Purkinje cell (primary cell): ENCODE measurements around the gene OR52N2. TPM values are rescaled to one million over a fixed set of nuclear protein-coding genes. Genes with fewer than 3 reads are reported as not detected.

ENCODE experiments used
- polyA plus RNA-seq: library from polyadenylated mRNA; unstranded; fragments of >200 nt; fragmentation: Nextera tagmentation; gene quantifications from 2 replicates; pipeline ENCODE4 v1.2.1, GENCODE V29; 2014

Gene OR52N2
- not detected in 2 replicates for polyA plus RNA-seq

DNA sequence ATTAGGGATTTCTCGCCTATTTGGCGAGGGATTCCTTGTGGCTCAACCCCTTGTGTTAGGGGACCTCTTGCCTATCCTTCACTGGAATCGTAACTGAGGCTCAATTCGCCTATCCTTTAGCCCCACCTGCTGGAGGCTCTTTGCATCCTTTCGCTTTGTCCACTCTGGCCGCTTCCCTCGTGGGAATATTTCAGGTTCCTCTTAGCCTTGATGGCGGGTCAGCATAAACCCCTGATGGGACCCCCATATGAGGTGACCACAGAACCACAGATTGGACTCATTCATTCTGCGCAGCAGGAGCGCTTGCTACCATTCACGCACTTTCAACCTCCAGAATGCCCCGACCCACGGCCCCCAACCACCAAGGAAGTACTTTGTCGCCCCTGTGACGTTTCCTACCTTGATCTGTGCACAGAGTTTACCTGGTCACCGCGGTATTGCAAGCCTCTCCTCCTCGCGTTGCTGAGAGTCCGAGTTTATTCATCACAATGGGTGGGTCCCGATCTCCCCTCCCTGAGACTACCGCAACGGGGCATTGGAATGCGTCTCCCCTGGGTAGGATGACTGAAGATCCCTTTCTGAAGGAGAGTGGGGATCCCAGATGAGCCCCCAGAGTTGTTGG is at the start of gene OR52N2:
Gene OR52N2, plus strand, starts transcription at position 425 of the 622 bp plus-strand sequence. CDS start 11,412 bp downstream, outside the sequence.

DNA sequence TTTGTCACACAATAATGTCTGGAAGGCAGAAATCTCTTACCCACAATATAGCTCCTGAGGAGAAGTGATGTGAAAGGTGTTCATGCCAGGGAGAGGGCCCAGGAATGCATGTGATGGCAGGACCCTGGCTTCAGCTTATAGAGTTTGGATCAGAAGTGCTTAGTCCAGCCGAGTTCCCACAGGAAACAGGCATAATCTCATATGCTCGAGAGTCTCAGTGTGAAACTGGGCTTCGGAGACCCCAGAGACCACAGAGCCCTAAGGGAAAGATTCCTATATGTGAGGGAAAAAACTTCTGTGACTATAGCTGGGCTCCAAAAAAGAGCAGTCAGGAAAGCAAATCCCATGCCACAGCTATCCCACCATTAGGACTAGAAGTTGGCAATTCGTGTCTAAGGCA is 25.5 kb upstream of the OR52N2 start, which contains the start of gene OR52N5:
Gene OR52N5, minus strand, starts transcription at position 101 of the 400 bp plus-strand sequence. CDS start 4,721 bp downstream, outside the sequence.

DNA sequence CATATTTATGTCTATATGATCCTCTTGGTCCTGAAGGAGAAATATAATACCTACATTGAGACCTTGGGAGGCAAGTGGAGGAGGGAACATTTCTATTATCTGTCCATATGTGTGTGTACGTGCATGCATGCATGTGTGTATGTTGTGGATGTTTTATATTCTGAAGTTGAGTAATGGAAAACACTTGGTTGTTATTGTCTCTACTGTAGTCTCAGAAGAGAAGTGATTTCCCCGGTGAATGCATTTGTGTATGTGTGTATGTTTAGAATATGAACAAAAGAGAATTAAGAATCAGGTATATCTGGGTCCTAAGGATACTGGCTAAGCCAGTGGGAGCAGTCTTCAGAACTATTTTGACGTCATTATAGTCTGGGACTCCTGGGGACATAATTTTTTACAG is 17.6 kb upstream of the OR52N2 start, which contains the start of gene OR52N1:
Gene OR52N1, minus strand, starts transcription at position 101 of the 400 bp plus-strand sequence. CDS start 2,449 bp downstream, outside the sequence.

DNA sequence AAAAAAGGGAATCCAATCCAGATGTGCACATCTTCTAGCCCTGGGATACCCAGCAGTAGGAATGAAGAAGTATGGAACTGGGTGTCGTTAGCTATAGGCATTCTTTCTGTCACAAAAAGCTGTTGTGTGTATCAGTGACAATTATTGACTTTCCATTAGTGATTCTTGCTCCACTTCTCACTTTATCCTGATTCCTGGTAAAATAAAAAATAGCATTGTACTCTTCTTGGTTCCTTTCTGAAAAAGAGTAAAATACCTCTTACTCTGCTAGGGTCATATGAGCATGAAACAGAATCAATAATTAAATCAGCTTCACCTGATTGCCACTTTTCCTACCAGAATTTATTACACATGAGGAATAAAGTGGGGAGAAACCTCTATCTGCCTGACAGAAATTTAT is 33.1 kb downstream of the OR52N2 start, which contains the start of gene OR52E6:
Gene OR52E6, minus strand, starts transcription at position 101 of the 400 bp plus-strand sequence. Its CDS starts 0 bp downstream, at position 101.

DNA sequence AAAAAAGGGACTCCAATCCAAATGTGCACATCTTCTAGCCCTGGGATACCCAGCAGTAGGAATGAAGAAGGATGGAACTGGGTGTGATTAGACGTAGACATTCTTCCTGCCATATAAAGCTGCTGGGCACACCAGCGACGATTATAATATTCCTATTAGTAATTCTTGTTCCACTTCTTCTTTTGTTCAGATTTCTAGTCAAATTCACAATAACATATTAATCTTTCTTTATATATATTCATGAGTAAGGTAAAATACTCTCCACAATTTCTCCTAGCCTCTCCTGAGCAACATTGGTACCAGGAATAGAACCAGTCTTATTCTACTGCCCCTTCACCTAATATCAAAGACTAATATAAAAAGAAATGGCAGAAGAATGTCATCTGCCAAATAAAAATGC is 48.9 kb downstream of the OR52N2 start, which contains the start of gene OR52E8:
Gene OR52E8, minus strand, starts transcription at position 101 of the 400 bp plus-strand sequence. Its CDS starts 0 bp downstream, at position 101.

Other genes with a start within 250 kb of the OR52N2 start
- gene OR52B6, start 228.0 kb upstream of the OR52N2 start, polyA plus RNA-seq: not detected in 2 replicates
- 0.38 TPM in 1 of 2 replicates, not detected in the other for gene TRIM6, start 212.3 kb upstream of the OR52N2 start, polyA plus RNA-seq
- not detected in 2 replicates for gene TRIM34, start 183.9 kb upstream of the OR52N2 start, polyA plus RNA-seq
- gene TRIM5, start 123.8 kb upstream of the OR52N2 start, polyA plus RNA-seq: 0.56 and 4.4 TPM in 2 replicates
- gene TRIM22, start 119.1 kb upstream of the OR52N2 start, polyA plus RNA-seq: 1.2 TPM in 1 of 2 replicates, not detected in the other
- gene OR56B1, start 72.5 kb upstream of the OR52N2 start, polyA plus RNA-seq: not detected in 2 replicates
- gene OR52N4, start 54.7 kb upstream of the OR52N2 start, polyA plus RNA-seq: not detected in 2 replicates
- not detected in 2 replicates for gene OR52N5, start 25.6 kb upstream of the OR52N2 start, polyA plus RNA-seq
- not detected in 2 replicates for gene OR52N1, start 17.7 kb upstream of the OR52N2 start, polyA plus RNA-seq
- gene OR52E6, start 33.0 kb downstream of the OR52N2 start, polyA plus RNA-seq: not detected in 2 replicates
- gene OR52E8, start 48.8 kb downstream of the OR52N2 start, polyA plus RNA-seq: not detected in 2 replicates
- not detected in 2 replicates for gene OR52E4, start 71.7 kb downstream of the OR52N2 start, polyA plus RNA-seq
- not detected in 2 replicates for gene OR52E5, start 84.3 kb downstream of the OR52N2 start, polyA plus RNA-seq
- gene OR56A3, start 133.3 kb downstream of the OR52N2 start, polyA plus RNA-seq: not detected in 2 replicates
- not detected in 2 replicates for gene OR56A5, start 159.6 kb downstream of the OR52N2 start, polyA plus RNA-seq
- gene OR52L1, start 178.1 kb downstream of the OR52N2 start, polyA plus RNA-seq: not detected in 2 replicates
- not detected in 2 replicates for gene OR56A4, start 198.0 kb downstream of the OR52N2 start, polyA plus RNA-seq
- gene OR56A1, start 221.8 kb downstream of the OR52N2 start, polyA plus RNA-seq: not detected in 2 replicates